GM12892 (cell line): ENCODE measurements around the gene KCNQ1OT1.

Source experiments
- POLR2A ChIP-seq: IDR thresholded peaks from 2 replicates; pipeline ENCODE4 v1.6.1; 2011; ENCODE audit warnings: low read depth, low read length, control low read depth
- POLR2AphosphoS5 ChIP-seq: IDR thresholded peaks from 2 replicates; pipeline ENCODE4 v1.6.1; 2011; ENCODE audit warnings: low read depth, low read length, control low read depth

GRCh38 chr11:2726964-2727363 lies 27.2 kb upstream of the KCNQ1OT1 start:
- TF ChIP-seq POLR2AphosphoS5: no peak
- TF ChIP-seq POLR2A: no peak
